DMS114 treated with DMSO at 0.1 percent for 48 hours (cell line): ENCODE data around the gene AP5Z1.

Experiments
- DNase-seq: peaks from one replicate; lab custom pipeline; 2025; ENCODE audit not compliant: unreplicated experiment; lab: John Stamatoyannopoulos, UW

AP5Z1 gene

DNA sequence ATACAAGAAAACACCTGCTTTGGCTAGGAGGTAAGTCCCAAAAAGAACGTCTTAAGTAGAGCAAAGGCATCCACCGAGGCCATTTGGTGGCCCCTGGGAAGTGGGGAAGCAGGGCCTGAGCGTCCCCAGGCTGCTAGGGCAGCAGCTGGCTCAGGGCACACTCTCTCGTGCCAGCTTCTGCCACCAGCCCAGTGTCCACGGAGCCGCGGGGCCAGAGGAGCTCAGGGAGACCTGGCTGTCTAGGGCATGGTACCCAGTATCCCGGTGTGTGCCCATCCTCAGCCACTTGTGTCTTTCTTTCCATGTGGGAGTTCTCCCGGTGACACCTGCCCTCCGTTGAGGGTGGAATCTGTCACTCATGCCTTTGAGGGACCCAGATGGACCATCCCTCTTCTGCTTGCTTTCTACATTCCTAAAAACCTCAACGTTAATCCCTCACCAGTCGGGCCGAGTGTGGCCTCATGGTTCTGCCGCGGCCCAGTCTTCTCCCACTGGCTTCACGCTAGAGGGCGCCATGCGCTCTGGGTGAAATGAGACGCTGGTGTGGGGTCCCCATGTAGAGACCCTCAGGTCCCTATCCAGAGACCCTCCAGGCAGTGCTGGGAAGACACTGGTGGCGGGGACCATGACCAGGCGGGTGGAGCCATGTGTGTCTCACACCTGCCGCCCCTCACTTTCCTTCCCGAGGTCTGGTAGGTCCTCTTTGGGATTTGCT lies 9.5 kb upstream of the AP5Z1 start:
- no peak for DNase-seq

DNA sequence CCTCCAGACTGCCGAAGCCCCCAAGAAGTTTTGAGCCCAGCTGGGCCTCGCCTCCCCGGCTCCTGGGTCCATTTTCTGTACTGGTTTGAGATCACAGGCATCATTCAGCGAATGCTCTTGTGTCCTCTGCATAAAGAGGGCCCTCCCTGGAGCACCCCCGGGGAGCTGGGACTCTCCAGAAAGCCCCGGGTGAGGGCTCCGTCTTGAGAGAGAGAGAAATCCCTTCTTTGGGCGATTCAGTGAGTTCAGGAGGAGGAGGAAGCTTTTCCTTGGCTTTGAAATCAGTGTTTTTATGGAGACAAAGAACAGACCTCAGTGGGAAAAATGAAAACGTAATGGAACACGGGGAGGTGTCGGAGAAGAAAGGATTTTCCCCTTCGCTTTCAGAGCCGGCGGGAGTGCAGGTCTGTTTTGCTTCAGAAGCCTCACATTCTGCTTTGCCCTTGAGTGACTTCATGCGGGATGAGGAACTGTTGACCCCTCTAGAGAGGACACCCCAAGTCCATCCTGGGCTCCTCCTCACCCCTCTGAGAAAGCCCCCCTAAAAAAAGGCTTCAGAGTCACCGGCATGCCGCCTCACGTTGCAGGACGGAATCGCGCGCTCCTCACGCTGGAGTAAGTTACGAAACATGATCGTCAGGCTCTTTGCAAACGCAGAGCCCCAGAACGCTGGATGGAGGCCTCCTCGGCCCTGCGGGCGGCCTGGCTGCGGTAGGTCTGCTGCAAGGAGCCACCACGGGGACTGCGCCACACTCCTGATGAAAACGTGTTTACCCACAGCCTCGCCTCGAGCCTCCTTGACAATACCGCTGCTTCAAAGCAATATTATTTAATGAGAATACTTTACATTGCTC lies 8.5 kb upstream of the AP5Z1 start:
- DNase-seq, result no peak

DNA sequence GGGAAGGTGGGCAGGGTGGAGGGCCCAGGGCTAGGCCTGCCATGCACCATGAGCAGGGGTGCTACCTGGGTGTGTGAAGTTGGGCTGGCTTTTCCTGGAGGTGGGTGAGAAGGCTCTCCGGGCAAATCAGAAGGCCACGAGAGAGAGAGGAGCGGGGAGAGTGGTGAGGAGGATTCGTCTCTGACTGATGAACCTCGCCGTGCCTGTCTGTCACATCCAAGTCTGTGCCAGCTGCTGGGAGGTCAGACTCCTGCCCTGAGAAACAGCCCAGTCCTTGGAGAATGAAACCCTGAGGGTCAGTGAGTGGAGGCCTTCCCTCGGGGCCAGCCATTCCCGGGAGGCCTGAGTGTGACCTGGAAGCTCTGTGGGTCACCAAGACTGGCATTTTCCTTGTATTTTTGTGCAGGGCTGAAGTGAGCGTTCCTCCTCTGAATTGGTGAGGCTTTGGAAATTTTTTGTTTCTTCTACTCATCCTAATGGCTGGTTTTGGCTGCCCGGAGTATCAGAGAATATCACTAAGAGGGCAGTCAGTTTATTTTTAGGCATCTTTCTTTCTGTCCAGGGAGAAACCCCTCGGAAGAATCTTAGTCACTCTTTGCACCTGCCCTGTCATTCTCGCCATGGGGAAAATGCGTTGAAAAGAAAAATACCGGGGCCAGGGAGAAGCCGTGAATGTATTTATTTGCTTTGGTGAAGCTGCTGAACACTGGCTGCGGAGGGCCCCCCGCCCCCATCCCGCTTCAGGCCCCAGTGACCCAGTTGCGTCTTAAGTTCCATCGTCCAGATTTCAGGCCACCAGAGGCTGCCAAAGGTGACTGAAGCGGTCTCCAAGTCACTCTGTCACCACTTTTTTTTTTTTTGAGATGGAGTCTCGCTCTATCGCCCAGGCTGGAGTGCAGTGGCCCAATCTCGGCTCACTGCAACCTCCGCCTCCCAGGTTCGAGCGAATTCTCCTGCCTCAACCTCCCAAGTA lies 6.5 kb upstream of the AP5Z1 start:
- DNase-seq, result no peak

DNA sequence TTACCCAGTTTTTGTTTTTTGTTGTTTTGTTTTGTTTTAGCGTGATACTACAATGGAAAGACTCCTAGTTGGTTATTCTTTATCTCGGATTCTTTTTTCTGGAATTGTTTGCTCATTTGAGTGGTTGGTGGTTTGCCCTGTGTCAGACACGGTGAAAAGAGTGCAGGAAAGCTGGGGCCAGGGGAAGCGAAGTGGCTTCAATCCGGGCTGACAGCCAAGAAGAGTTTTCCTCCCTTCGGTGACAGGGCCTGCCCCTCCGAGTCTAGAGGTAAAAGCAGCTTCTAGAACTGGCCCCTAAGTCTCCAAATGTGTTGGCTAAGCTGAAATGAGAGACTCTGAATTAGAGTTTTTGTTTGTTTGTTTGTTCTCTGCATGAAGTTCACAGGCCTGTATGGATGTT lies 5.7 kb upstream of the AP5Z1 start:
- no peak for DNase-seq

DNA sequence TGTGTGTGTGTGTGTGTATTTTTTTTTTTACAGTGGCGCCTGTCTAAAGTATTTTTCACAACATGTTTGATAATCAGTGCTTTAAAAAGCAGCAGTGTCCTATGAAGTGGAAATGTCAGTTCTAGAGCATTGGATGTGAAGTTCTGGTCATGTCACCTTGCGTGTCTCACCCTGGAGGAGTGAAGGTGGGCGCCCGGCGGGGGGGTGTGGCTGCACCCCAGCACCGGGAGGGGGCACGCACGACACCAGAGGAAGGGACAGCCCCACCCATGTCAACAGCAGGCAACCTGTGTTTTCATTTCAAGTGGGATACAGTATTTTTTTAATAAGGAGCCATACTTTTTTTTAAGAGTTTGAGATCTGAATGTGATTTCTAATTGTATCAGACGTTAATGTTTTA lies 4.5 kb upstream of the AP5Z1 start:
- no peak for DNase-seq

DNA sequence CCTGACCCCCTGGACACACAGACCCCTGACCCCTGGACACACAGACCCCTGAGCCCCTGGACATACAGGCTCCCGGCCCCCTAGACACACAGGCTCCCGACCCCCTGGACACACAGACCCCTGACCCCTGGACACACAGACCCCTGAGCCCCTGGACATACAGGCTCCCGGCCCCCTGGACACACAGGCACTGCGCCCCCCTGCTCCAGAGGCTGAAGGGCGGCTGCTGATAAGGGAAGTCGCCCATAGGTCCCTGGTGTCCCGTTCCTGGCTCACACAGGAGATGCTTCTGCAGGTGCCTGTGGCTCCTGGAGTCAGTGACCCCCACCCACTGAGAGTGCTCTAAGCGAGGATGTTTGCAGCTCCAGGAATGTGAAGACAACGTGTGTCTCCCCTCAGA lies 3.7 kb upstream of the AP5Z1 start:
- DNase-seq, result no peak

DNA sequence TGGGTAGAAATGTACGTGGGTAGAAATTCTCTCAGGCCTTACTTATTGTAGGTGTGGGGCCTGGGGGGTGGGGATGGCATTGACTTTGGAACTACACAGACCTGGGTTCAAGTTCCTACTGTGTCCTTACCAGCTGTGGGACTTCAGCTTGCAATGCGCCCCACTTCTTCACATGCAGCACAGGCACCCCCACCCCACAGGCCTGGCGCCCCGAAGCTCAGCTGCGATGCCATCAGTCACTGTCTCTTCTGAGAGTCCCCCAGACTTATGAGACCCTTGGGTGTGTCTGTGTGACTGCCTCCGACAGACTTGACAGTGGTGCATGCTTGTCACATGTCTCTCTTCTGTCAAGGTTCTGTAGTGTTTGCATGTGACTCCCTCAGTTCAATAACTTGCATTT lies 3.1 kb upstream of the AP5Z1 start:
- DNase-seq, result no peak

DNA sequence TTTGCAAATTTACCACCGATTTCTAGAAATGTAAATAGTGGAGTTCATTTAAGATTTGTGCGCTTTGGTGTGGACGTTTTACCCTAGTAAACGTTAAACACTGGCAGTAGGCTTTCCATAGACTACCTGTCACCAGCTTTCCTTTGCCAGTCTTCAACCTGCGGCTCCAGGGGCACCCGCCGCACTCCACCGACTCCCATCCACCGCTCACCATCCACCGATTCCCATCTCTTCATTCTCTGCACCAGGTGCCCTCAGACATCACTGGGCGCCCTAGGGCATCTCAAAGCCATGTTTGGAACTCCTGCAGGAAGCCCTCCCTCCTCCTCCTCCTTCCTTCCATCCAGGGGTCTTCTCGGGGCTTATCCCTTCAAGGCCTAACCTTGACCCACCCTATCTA lies 1.4 kb upstream of the AP5Z1 start:
- DNase-seq, result no peak

DNA sequence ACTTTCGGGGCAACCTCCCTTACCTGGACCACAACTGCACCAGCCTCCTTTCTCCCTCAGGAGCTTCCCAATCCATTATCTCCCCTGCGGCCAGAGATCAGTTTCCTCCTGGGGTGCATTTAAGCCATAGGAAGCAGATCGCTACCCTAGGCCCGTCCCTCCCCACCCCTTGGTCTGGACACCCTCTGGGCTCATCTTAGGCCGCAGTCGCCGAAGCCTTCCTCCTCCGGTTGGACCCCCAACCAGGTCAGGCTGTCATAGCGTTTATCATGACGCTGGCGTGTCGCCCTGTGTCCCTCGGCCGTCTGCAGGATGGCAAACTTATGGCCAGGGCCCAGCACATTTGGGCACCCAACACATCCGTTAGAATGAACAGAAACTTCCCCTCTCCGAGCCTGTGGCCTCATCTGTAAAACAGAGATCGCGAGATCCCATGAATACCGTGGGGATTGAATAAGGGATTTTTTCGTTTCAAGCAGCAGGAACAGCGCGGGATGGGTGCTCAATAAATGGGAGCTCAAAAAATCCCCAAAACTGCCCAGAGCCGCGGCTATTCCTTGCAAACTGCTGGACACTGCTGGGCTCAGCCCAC lies 669 bp upstream of the AP5Z1 start:
- DNase-seq, result peak; percentile 55

DNA sequence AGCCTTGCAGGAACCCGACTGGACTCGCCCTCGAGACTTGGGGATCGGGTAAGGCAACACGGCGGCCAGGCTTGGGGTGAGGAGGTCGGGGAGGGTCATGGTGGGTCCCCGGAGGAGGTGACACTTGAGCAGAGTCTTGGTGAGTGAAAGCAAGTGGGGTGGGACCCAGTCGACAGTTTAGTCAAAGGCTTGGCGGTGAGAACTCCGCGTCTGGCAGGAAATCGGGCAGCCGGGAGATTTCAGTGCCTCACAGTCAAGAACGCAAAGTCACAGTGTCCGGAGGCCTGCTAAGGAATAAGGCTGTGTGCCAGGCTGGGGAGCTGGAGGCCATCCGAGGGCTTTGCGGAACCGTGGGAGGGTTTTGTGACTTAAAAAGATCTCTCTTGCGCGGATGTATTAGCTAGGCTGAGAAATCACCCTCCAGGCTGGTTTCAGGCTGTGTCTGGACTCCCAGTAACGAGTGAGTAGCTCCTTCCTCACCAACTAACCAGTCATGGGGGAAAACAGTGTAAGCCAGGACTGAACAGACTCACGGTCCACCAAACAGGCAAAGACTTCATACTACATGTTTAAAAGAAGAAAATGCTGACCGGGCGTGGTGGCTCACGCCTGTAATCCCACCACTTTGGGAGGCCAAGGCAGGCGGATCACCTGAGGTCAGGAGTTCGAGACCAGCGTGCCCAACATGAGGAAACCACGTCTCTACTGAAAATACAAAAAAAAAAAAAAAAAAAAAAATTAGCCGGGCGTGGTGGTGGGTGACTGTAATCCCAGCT lies 613 bp downstream of the AP5Z1 start:
- DNase-seq, result no peak

DNA sequence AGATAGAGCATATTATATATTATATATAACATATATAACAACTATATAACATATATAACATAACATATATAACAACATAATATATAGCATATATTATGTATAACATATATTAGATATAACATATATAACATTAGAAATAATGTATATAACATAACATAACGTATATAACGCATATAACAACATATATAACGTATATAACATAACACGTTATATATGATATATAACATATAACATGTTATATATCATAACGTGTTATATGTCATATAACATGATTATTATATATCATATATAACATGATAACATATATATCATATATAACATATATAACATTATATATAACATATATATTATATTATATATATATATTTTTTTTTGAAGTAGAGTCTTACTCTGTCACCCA lies 3.7 kb downstream of the AP5Z1 start:
- no peak for DNase-seq

DNA sequence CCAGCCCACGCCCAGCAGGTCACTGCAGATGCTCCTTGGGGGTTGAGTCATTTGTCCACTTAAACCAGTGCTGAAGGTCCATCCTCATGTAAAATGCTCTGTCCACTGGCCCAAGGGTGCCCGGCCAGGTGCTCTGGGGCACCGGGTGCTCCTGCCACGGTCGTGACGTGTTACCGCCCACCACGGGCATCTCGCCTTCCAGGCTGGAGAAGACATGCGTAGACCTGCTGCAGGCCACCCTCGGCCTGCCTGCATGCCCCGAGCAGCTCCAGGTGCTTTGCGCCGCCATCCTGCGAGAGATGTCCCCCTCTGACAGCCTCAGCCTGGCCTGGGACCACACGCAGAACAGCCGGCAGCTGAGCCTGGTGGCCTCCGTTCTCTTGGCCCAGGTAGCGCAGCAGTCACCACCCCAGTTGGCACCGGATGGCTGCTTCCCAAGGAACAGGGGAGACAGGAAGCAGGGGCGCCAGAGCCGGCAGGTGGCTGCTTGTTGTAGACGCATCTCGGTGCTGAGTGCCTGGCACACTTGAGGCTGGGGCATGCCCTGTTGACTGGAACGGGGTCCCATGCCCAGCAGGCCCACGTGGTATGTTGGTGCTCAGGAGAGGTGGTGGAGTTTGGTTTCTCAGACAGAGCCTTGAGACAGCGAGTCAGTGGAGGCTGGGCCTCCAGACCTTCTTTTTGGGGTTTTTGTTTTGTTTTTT lies 6.1 kb downstream of the AP5Z1 start:
- no peak for DNase-seq

DNA sequence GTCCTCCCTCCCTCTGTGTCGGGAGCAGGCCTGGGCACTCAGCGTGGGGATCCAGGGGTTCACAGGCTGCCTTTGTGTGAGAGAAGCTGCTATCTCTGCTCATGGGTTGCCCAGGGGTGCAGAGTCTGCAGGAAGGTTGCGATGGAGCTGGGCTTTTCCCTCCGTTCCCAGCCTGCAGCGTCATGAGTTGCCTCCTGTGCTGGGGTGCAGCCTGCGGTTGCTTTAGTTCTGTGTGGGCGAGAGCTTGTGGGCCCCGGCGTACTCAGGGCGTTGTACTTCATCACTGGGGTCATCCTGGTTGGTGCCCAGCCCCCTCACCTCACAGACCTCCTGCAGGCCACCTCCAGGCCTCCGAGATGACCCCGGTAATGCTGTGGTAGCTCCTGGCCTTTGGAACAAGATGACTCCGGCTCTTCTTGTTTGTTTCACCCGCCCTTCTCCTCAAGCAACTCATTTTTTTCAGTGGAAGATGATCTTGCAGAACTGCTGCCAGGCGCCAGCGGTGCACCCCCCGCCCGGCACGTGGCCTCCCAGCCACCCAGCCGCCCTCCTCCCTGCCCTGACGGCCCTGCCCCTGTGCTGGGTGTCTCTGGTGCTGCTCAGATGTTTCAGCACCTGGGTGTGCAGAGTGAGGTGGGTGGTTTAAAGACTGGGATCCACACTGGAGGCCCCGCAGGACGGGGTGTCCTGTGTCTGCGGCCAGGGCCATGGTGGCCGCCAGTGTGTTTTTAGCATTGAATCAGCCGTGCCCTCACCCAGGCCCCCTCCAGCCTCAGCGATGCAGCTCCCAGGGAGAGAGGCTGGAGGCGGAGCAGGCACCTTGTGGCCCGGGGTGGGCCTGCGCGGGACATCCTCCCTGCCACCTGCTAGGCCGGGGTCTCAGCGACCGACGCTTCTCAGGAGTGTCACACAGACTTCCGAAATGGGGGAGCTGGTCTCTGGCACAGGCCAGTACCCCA lies 7.2 kb downstream of the AP5Z1 start:
- DNase-seq, result no peak

DNA sequence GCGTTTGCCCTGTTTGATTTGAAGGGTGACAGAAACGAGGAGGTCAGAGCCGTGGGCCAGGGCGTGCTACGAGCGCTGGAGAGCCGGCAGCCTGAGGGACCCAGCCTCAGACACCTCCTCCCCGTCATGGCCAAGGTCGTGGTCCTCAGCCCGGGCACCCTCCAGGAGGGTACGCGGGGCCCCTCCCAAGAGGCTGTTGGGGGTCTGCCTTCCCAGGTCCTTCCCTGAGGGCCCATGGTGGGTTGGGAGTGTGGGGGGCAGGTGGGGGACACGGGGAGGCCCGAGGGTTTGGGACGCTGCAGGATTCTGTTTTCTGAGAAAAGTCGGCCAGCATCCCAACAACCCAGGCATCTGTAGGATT lies 7.8 kb downstream of the AP5Z1 start:
- DNase-seq, result no peak

DNA sequence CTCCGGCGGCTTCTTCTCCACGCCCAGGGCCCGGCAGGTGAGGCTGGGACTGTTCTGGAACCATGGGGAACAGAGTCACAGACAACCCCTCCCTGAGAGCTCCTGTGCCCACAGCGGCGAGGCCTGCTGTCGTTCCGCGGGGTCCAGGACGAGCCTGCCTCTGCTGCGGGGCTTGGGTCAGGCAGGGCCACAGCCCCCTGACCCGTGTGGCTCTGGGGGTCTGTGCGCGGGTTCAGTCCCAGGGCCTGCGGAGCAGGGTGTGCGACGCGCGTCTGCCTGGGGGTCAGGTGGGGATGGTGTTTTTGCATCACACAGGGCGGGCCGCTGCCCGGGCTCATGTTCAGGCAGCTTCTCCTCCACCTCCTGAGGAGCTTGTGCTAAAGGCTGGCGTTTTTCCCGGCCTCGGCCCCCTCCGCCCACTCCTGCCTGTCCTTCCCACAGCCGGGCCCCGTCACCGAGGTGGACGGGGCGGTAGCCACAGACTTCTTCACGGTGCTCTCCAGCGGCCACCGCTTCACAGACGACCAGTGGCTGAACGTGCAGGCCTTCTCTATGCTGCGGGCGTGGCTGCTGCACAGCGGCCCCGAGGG lies 8.4 kb downstream of the AP5Z1 start:
- DNase-seq, result no peak

DNA sequence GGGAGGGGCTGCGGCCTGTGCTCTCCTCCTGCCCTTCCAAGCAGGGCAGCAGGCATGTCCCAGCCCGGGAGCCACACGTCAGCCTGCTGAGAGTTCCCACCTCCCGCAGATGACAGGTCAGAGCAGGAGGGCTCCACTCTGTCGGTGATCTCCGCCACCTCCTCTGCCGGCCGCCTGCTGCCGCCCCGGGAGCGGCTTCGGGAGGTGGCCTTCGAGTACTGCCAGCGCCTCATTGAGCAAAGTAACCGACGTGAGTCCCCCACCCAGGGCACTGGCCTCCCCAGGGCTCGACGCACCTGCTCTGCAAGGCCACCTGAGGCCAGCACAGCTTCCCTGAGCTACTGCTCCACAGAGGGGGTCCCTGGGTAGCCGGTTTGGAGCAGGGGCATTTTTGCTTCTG lies 9.4 kb downstream of the AP5Z1 start:
- DNase-seq, result no peak

DNA sequence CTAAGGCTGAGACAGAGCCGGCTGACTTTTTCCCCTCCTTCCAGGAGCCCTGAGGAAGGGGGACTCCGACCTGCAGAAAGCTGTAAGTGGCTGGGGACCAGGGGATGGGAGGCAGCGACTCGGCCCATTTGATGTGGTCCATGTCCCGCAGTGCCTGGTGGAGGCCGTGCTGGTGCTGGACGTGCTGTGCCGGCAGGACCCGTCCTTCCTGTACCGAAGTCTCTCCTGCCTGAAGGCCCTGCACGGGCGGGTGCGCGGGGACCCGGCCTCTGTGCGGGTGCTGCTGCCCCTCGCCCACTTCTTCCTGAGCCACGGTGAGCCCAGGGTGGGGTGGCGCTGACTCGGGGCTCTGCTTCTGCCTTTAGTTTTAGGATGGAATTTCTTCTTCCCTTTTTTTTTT lies 9.9 kb downstream of the AP5Z1 start:
- no peak for DNase-seq

DNA sequence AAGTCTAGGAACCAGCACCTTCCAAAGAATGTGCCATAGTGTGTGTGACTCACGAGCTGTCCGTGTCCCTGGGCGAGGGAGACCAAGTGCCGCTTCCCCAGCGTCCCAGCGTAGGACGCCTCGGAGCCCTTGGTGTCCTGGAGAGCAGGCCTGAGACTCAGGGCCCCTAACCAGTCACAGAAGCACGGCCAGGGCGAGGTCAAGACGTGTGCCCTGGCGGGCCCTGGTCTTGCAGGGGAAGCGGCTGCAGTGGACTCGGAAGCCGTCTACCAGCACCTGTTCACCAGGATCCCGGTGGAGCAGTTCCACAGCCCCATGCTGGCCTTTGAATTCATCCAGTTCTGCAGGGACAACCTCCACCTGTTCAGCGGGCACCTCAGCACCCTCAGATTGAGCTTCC lies 10.6 kb downstream of the AP5Z1 start:
- DNase-seq, result no peak
